KMS-11 (cell line): Measurements from ENCODE around the gene PPT1.

Experiments
- H2AFZ ChIP-seq: fragments of 200-600 bp; sonication (generic); 2 replicates; pipeline ENCODE4 v1.6.1; 2016; ENCODE audit warnings: antibody characterized with exemption, mixed run types, low read depth
- H3K27ac ChIP-seq: fragments of 200-600 bp; sonication (generic); 2 replicates; pipeline ENCODE4 v1.6.1; 2016; ENCODE audit warnings: mild to moderate bottlenecking, mixed run types
- H3K27me3 ChIP-seq: fragments of 200-600 bp; sonication (generic); 2 replicates; pipeline ENCODE4 v1.6.1; 2017; ENCODE audit warnings: mild to moderate bottlenecking, low read depth, mixed run types, moderate library complexity; ENCODE audit not compliant: insufficient read depth
- H3K36me3 ChIP-seq: fragments of 200-600 bp; sonication (generic); 2 replicates; pipeline ENCODE4 v1.6.1; 2017; ENCODE audit warnings: mild to moderate bottlenecking, mixed run types; ENCODE audit not compliant: insufficient read depth
- H3K4me1 ChIP-seq: fragments of 200-600 bp; sonication (generic); 2 replicates; pipeline ENCODE4 v1.6.1; 2016; ENCODE audit warnings: mild to moderate bottlenecking, low read depth, mixed run types; ENCODE audit not compliant: poor library complexity, severe bottlenecking
- H3K4me2 ChIP-seq: fragments of 200-600 bp; sonication (generic); 2 replicates; pipeline ENCODE4 v1.7.0; 2016; ENCODE audit warnings: mild to moderate bottlenecking, mixed run types
- H3K4me3 ChIP-seq: fragments of 200-600 bp; sonication (generic); IDR thresholded peaks from 2 replicates; pipeline ENCODE4 v1.6.1; 2017; ENCODE audit warnings: low read depth, low read length, mixed read lengths; ENCODE audit not compliant: insufficient read depth
- H3K79me2 ChIP-seq: fragments of 200-600 bp; sonication (generic); 2 replicates; pipeline ENCODE4 v1.6.1; 2016; ENCODE audit warnings: low read depth, mixed run types; ENCODE audit not compliant: insufficient read depth
- H3K9ac ChIP-seq: fragments of 200-600 bp; sonication (generic); 2 replicates; pipeline ENCODE4 v1.6.1; 2016; ENCODE audit warnings: mild to moderate bottlenecking, mixed run types
- H4K20me1 ChIP-seq: fragments of 200-600 bp; sonication (generic); 2 replicates; pipeline ENCODE4 v1.6.1; 2016; ENCODE audit warnings: mild to moderate bottlenecking, mixed run types; ENCODE audit not compliant: insufficient read depth
- TF ChIP-seq, protein P1 (sequence below): fragments of 200-600 bp; sonication (generic); conservative IDR thresholded peaks from 2 replicates; pipeline ENCODE4 v1.6.1; 2017; ENCODE audit warnings: low read depth, mild to moderate bottlenecking, antibody characterized with exemption, low read length, moderate library complexity, mixed read lengths

The PPT1 gene

DNA sequence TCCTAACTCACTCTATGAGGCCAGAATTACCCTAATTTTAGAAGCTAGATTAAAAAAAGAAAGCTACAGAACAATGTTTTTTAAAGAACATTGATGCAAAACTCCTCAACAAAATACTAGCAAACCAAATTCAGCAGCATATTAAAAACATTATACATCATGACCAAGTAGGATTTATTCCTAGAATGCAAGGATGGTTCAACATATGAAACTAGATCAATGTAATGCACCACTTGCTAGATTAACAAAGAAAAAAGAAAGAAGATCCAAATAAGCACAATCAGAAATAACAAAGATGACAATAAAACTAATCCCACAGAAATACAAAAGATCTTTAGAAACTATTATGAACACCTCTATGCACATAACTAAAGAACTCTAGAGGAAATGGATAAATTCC lies 13.3 kb upstream of the PPT1 start:
- H3K4me3 ChIP-seq = no peak overlapping the region
- no peak overlapping the region for H3K4me2 ChIP-seq
- H4K20me1 ChIP-seq = no peaks in the 10 kb centered on the region
- no peak overlapping the region for H2AFZ ChIP-seq
- no peaks in the 10 kb centered on the region for H3K36me3 ChIP-seq
- no peak overlapping the region for H3K27ac ChIP-seq
- no peak overlapping the region for H3K9ac ChIP-seq
- H3K27me3 ChIP-seq = no peaks in the 10 kb centered on the region
- TF ChIP-seq, protein P1, sequence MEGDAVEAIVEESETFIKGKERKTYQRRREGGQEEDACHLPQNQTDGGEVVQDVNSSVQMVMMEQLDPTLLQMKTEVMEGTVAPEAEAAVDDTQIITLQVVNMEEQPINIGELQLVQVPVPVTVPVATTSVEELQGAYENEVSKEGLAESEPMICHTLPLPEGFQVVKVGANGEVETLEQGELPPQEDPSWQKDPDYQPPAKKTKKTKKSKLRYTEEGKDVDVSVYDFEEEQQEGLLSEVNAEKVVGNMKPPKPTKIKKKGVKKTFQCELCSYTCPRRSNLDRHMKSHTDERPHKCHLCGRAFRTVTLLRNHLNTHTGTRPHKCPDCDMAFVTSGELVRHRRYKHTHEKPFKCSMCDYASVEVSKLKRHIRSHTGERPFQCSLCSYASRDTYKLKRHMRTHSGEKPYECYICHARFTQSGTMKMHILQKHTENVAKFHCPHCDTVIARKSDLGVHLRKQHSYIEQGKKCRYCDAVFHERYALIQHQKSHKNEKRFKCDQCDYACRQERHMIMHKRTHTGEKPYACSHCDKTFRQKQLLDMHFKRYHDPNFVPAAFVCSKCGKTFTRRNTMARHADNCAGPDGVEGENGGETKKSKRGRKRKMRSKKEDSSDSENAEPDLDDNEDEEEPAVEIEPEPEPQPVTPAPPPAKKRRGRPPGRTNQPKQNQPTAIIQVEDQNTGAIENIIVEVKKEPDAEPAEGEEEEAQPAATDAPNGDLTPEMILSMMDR = no peak
- H3K4me1 ChIP-seq = no peaks in the 10 kb centered on the region
- H3K79me2 ChIP-seq = no peaks in the 10 kb centered on the region

- no peaks in the 10 kb centered on the region for H3K79me2 ChIP-seq
- no peaks in the 10 kb centered on the region for H3K4me1 ChIP-seq
- H3K27ac ChIP-seq = no peak overlapping the region
- H3K4me2 ChIP-seq = no peak overlapping the region
- no peaks in the 10 kb centered on the region for H4K20me1 ChIP-seq
- no peak overlapping the region for H2AFZ ChIP-seq
- no peak overlapping the region for H3K4me3 ChIP-seq
- H3K36me3 ChIP-seq = no peaks in the 10 kb centered on the region
- H3K9ac ChIP-seq = no peak overlapping the region
- TF ChIP-seq, protein P1 = no peak
- H3K27me3 ChIP-seq = no peaks in the 10 kb centered on the region
Observed at GRCh38 chr1:40107290-40107959, 10.4 kb upstream of the PPT1 start.

GRCh38 chr1:40105028-40105427 lies 8.0 kb upstream of the PPT1 start:
- no peaks in the 10 kb centered on the region for H3K4me1 ChIP-seq
- no peak overlapping the region for H3K9ac ChIP-seq
- H3K4me2 ChIP-seq = no peak overlapping the region
- TF ChIP-seq, protein P1 = no peak
- no peaks in the 10 kb centered on the region for H4K20me1 ChIP-seq
- H3K36me3 ChIP-seq = no peaks in the 10 kb centered on the region
- H3K4me3 ChIP-seq = no peak overlapping the region
- no peaks in the 10 kb centered on the region for H3K79me2 ChIP-seq
- no peaks in the 10 kb centered on the region for H3K27me3 ChIP-seq
- H3K27ac ChIP-seq = no peak overlapping the region
- H2AFZ ChIP-seq = no peak overlapping the region

DNA sequence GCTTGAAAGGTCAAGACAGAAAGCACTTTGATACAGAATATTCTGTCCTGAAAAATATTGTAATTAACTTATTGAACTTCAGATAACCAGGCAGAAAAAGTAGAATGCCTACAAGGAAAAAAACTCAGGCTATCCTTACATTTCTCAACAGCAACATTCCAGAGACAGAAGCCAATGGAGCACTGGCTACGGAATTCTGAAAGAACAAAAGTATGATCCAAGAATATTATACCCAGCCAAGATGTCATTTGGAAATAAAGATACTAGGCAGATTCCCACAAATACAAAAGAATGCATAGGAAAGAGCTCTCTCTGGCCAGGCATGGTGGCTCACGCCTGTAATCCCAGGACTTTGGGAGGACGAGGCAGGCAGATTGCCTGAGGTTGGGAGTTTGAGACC lies 5.8 kb upstream of the PPT1 start:
- no peak overlapping the region for H3K4me2 ChIP-seq
- H3K36me3 ChIP-seq = no peaks in the 10 kb centered on the region
- no peak overlapping the region for H3K4me3 ChIP-seq
- H3K4me1 ChIP-seq = peaks cover 1% of the 10 kb centered on the region
- TF ChIP-seq, protein P1 = no peak
- H4K20me1 ChIP-seq = no peaks in the 10 kb centered on the region
- no peak overlapping the region for H2AFZ ChIP-seq
- H3K79me2 ChIP-seq = no peaks in the 10 kb centered on the region
- no peak overlapping the region for H3K27ac ChIP-seq
- H3K27me3 ChIP-seq = no peaks in the 10 kb centered on the region
- no peak overlapping the region for H3K9ac ChIP-seq
